Activated T-cell treated with anti-CD3 and anti-CD28 coated beads, Interleukin-2, amount 50 U/mL, for 4 hours (primary cell): ENCODE data around the gene CEP290. TPM values are rescaled to one million over a fixed set of nuclear protein-coding genes. Genes with fewer than 3 reads are reported as not detected.
"Not testable (repeated sequence)": the region's sequence is repeated elsewhere in the genome, so short reads cannot be mapped to it uniquely, and the experiment has no call there.

Experiments
- ATAC-seq, 2 donors: fragments of 200-7000 bp; cut with Tn5 transposase; one replicate each; pipeline ENCODE4 v1.10.0; 2021
- DNase-seq: peaks from one replicate; pipeline ENCODE4 v3.0.0-alpha.2; 2020
- H3K27me3 Mint-ChIP-seq: one replicate; pipeline ENCODE4 v1.8.0; 2021; ENCODE audit warnings: low read depth, mixed read lengths
- H3K36me3 Mint-ChIP-seq: one replicate; pipeline ENCODE4 v1.8.0; 2022; ENCODE audit warnings: mixed read lengths; ENCODE audit not compliant: insufficient read depth
- H3K4me1 Mint-ChIP-seq: one replicate; pipeline ENCODE4 v1.8.0; 2021; ENCODE audit warnings: low read depth, mixed read lengths
- H3K4me3 Mint-ChIP-seq: one replicate; pipeline ENCODE4 v1.8.0; 2021; ENCODE audit warnings: mild to moderate bottlenecking, moderate library complexity, mixed read lengths
- H3K9me3 Mint-ChIP-seq: one replicate; pipeline ENCODE4 v1.8.0; 2021; ENCODE audit warnings: mixed read lengths
- total RNA-seq, 3 donors: library from RNA; stranded (reverse); gene quantifications; one replicate each; pipeline ENCODE4 v1.2.1, GENCODE V29; 2021

The CEP290 gene
- total RNA-seq, 3 donors from 2014 or later, result 15.1 to 16.0 (median 15.8) TPM

DNA sequence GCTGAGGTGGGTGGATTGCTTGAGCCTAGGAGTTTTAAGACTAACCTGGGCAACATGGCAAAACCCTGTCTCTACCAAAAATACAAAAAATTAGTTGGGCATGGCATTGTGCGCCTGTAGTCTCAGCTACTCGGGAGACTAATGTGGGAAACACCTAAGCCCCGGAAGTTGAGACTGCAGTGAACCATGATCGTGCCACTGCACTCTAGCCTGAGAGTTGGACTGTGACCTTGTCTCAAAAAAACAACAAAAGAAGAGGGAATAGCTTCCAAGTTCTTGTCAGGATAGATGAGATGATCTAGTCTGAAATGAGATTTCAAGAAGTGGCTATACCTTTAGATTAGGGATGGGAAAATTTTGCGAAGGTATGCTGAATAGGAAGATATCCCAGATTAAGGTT is 97.9 kb downstream of the CEP290 start:
- no peak for DNase-seq
- H3K4me1 Mint-ChIP-seq, result peaks cover 14% of the 10 kb centered on the region
- no peak overlapping the region for H3K4me3 Mint-ChIP-seq
- no peaks in the 10 kb centered on the region for H3K9me3 Mint-ChIP-seq
- no peaks in the 10 kb centered on the region for H3K27me3 Mint-ChIP-seq
- H3K36me3 Mint-ChIP-seq, result peaks cover 50% of the 10 kb centered on the region
- ATAC-seq, result no peak

DNA sequence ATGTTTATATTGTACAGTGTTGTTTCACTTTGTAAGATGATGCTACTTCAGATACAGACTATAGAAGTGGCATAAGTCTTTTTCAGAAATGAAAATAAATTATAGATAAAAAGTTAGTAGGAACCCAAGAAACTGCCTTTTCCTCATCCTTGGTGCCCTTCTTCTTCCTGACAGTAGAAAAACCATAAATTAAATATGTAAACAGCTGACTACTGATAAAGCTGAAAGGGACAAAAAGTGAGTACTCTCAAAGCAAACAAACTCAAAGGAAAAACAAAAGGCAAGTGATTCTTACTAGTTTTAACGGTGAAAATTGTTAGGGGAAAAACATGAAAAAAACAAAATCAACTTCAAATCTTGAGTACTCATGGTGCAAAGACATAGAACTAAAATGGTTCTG is 104.1 kb downstream of the CEP290 start:
- H3K36me3 Mint-ChIP-seq, result peaks cover 13% of the 10 kb centered on the region
- H3K4me3 Mint-ChIP-seq, result no peak overlapping the region
- H3K4me1 Mint-ChIP-seq, result peaks cover 49% of the 10 kb centered on the region
- no peaks in the 10 kb centered on the region for H3K9me3 Mint-ChIP-seq
- no peak for ATAC-seq
- H3K27me3 Mint-ChIP-seq, result no peaks in the 10 kb centered on the region
- DNase-seq, result no peak

DNA sequence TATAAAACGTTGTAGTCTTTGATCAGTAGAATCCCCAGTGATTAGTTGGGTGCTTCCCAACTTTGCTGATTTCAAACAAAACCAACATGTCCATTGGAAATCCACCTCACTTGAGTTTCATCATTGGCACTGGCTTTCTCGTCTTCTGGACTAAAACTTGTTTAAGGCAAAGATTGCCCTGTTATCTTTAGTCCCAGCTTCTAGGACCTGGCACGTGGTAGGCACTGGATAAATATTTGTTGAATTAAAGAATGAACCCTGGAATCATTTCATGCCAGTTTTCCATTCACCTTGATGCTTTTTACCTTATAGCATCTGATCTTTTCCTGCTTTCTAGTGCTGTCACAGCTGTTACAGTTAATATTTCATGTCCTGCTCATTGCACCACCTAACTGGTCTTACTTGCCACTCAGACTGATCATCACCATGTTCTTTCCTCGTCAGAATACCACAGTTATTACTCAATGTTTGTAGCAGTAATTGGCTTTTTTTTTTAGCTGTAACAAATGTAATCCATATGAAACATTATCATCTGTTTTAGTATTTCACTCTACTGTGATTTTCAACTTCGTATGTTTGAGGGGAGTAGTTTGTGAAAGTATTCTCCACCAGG is 105.4 kb downstream of the CEP290 start:
- Mint-ChIP-seq H3K27me3 (no peaks in the 10 kb centered on the region), H3K36me3 (peaks cover 13% of the 10 kb centered on the region), H3K9me3 (no peaks in the 10 kb centered on the region), H3K4me3 (peak overlapping the region; percentile 97), H3K4me1 (peaks cover 47% of the 10 kb centered on the region)
- ATAC-seq (no peak), DNase-seq (no peak)

DNA sequence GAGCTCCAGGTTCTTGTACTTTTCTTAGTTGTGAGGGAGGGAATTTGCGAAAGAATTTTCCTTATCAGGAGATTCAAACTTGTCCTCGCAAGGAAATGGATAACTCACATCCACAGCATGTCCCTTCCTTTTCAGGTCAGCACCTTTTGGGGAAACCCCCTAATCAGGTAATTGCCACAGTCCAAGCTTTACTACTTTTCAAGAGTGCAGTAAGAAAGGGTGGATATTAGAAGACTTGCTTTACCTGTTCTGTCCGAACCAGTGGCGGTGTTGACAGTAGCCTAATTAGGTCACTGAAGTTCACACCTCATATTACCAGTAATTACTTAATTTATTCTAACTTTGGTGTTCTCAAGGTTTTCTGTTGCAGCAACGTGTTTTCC is 106.0 kb downstream of the CEP290 start:
- Mint-ChIP-seq H3K4me1 (peaks cover 44% of the 10 kb centered on the region), H3K36me3 (peaks cover 9% of the 10 kb centered on the region), H3K27me3 (no peaks in the 10 kb centered on the region), H3K9me3 (no peaks in the 10 kb centered on the region), H3K4me3 (peak overlapping the region; percentile 97)
- peak in 1 of 2 donors; percentile 3 for ATAC-seq
- DNase-seq, result no peak

DNA sequence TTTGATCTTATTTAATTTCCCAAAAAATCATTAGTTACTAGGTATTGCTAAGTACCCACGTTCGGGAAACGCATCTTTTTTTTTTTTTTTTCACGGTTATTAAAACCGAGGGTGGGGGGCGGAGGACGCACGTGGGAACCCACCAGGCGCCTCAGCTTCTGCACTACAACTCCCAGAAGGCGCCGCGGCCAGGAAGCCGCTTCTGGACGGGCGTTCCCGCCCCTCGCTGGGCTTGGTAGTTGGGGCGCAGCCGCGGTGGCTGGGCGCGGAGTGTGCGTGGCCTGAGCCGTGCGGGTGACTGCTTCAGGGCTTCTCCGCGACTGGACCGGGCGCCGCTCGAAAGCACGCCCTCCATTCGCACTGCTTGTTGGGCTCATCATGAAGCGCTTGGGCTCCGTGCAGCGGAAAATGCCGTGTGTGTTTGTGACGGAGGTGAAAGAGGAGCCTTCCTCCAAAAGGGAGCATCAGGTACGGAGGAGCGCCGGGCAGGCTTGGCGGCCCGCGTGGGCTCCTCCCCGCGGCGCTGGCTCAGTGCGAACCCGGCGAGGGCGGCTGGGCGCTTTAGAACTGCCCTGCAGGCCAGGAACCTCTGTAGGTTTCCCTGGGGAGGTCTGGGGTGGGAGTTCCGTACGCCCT is 106.5 kb downstream of the CEP290 start:
- no peaks in the 10 kb centered on the region for H3K9me3 Mint-ChIP-seq
- no peaks in the 10 kb centered on the region for H3K27me3 Mint-ChIP-seq
- peaks cover 4% of the 10 kb centered on the region for H3K36me3 Mint-ChIP-seq
- peaks cover 43% of the 10 kb centered on the region for H3K4me1 Mint-ChIP-seq
- H3K4me3 Mint-ChIP-seq, result peak overlapping the region; percentile 97
- DNase-seq, result peak; percentile 82
- ATAC-seq, result peak; percentile 99

DNA sequence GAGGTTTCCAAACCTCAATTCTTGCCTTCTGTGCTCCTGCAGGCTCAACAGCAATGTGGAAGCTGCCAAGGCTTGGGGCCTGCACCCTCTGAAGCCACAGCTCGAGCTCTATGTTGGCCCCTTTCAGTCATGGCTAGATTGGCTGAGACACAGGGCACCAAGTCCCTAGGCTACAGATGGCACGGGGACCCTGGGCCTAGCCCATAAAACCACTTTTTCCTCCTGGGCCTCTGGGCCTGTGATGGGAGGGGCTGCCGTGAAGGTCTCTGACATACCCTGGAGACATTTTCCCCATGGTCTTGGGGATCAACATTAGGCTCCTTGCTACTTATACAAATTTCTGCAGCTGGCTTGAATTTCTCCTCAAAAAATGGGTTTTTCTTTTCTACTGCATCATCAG is 110.7 kb downstream of the CEP290 start:
- ATAC-seq, H3K27me3 Mint-ChIP-seq, H3K36me3 Mint-ChIP-seq, H3K4me3 Mint-ChIP-seq, DNase-seq, H3K9me3 Mint-ChIP-seq: not testable (repeated sequence)
- H3K4me1 Mint-ChIP-seq, result peaks cover 10% of the 10 kb centered on the region

DNA sequence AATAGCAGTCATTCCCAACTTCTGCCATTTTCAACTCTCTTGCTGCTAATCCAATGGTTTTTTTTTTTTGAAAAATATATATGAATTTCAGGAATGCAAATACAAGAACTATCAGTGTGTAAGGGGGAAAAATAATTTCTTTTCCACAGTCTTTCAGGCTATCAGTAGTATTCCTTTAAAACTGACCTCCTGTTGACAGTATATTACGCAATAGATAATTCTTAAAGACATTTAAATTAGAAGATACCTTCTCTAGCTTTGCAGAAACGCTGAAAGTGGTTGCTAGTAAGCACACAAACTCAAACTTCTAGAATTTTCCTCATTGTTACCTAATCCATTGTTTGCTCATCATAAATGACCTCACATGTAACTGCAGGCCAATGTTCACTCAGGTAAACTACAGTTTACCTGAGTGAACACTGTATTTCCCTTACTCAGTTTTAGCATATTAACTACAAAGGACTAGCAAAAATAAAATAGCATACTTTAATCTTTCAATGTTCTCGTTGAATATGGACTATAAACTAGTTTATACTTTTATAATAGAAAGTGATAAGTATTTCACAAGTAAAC is 112.7 kb downstream of the CEP290 start, which contains the start of gene C12orf50:
C12orf50 (minus strand) TSS at position 309 of the 573 bp plus-strand sequence. CDS start 2,439 bp downstream, outside the sequence.
- ATAC-seq, result no peak

DNA sequence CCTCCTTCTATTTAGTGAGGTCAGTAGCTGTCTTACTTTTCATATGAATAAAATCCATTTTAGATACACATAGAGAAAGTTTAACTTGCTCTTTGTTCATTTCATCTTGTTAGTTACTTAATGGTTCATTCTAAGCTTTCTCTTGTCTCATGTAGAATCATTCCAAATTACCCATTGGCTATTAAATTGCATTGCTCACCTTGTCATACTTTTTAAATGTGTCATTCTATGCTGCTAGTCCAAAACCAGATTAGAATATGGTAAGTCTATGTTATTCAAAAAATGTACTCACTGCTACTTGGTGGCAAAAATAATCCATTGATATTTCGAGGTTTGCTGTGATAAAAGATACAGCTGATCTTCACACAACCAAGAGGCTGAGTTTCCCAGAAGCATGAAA is 115.7 kb downstream of the CEP290 start:
- H3K27me3 Mint-ChIP-seq, result peaks cover 4% of the 10 kb centered on the region
- no peak overlapping the region for H3K4me3 Mint-ChIP-seq
- no peaks in the 10 kb centered on the region for H3K9me3 Mint-ChIP-seq
- H3K36me3 Mint-ChIP-seq, result no peaks in the 10 kb centered on the region
- DNase-seq (no peak), ATAC-seq (no peak)
- H3K4me1 Mint-ChIP-seq, result no peaks in the 10 kb centered on the region

More for the DNA sequence above, 112.7 kb downstream of the CEP290 start, which contains the start of gene C12orf50:
- H3K4me3 Mint-ChIP-seq, result no peak within 1 kb of the TSS
- no peaks in the 10 kb centered on the region for H3K36me3 Mint-ChIP-seq
- H3K27me3 Mint-ChIP-seq, result no peaks in the 10 kb centered on the region
- H3K4me1 Mint-ChIP-seq, result peaks cover 4% of the 10 kb centered on the region
- no peak for DNase-seq
- H3K9me3 Mint-ChIP-seq, result no peaks in the 10 kb centered on the region

DNA sequence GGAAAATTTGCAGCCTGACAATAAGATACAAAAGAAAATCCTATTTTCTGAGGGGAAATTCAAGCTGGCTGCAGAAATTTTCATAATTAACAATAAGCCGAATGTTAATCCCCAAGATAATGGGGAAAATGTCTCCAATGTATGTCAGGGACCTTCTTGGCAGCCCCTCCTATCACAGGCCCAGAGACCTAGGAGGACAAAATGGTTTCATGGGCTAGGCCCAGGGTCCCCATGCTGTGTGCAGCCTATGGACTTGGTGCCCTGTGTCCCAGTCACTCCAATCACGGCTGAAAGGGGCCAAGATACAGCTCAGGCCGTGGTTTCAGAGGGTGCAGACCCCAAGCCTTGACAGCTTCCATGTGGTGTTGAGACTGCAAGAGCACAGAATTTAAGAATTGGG is 123.9 kb downstream of the CEP290 start:
- DNase-seq, result no peak
- no peaks in the 10 kb centered on the region for H3K4me1 Mint-ChIP-seq
- peaks cover 21% of the 10 kb centered on the region for H3K27me3 Mint-ChIP-seq

DNA sequence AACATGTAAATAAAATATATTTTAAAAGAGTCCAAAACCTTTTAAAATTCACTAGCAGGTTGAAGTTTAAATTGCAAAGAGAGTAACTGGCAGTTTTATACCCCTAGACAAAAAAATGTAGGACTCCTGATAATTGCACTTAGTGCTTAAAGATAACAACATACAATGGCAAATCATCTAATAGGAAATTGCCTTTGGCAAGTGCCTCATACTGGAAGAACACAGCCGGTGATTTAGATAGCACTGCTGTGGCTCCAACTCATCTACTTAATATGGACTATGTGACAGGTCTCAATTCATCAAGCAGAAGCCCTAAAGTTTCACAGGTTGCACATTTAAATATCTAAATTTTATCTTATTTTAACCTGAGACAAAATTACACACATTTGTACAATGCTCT is 126.1 kb downstream of the CEP290 start:
- peaks cover 25% of the 10 kb centered on the region for H3K9me3 Mint-ChIP-seq
- no peaks in the 10 kb centered on the region for H3K36me3 Mint-ChIP-seq
- no peak overlapping the region for H3K4me3 Mint-ChIP-seq
- peaks cover 22% of the 10 kb centered on the region for H3K27me3 Mint-ChIP-seq
- H3K4me1 Mint-ChIP-seq, result no peaks in the 10 kb centered on the region
- no peak for DNase-seq
- no peak for ATAC-seq

More for the DNA sequence above, 123.9 kb downstream of the CEP290 start:
- no peak for ATAC-seq
- H3K36me3 Mint-ChIP-seq, result no peaks in the 10 kb centered on the region
- no peak overlapping the region for H3K4me3 Mint-ChIP-seq
- peaks cover 25% of the 10 kb centered on the region for H3K9me3 Mint-ChIP-seq

DNA sequence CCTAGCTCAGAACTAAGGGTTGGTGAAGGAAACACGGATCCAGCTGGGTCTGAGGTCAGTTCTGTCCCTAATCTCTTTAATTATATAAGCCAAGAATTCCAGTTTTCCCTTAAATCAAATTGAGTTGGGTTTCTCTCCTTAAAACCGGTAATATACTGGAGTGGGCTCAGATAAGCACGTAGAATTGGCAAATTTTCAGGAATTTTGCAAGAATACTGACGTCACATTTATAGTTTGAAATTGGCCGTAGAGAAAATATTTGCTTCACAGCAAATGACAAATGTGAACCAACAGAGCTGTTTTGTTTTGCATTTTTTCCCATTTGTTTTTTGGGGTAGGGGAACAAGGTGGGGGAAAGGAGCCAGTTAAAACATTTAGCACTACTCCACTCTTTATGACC is 130.1 kb downstream of the CEP290 start:
- Mint-ChIP-seq H3K27me3 (peaks cover 14% of the 10 kb centered on the region), H3K9me3 (no peaks in the 10 kb centered on the region), H3K4me1 (no peaks in the 10 kb centered on the region), H3K36me3 (no peaks in the 10 kb centered on the region), H3K4me3 (no peak overlapping the region)
- no peak for DNase-seq
- ATAC-seq, result no peak

DNA sequence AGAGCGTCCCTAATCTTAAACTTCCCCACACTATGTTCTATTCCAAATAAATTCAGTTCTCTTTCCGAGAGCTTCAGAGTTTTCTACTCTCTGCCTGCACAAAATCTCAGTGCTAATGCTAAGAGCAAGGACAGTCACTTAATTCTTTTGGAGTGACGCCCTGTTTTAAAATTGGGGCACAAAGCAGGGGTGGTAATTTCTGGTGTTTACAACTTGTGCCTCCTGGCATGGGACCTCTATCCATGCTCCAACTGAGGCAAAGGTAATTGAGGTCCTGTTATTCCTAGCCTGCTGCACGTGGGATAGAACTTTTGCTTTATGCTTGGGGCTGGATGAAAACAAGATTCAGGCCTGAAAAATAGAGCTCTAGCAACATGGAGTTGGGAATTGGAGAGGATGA is 135.5 kb downstream of the CEP290 start:
- peaks cover 3% of the 10 kb centered on the region for H3K9me3 Mint-ChIP-seq
- H3K4me3 Mint-ChIP-seq, result no peak overlapping the region
- H3K4me1 Mint-ChIP-seq, result no peaks in the 10 kb centered on the region
- DNase-seq (no peak), ATAC-seq (no peak)
- no peaks in the 10 kb centered on the region for H3K36me3 Mint-ChIP-seq
- peaks cover 2% of the 10 kb centered on the region for H3K27me3 Mint-ChIP-seq

DNA sequence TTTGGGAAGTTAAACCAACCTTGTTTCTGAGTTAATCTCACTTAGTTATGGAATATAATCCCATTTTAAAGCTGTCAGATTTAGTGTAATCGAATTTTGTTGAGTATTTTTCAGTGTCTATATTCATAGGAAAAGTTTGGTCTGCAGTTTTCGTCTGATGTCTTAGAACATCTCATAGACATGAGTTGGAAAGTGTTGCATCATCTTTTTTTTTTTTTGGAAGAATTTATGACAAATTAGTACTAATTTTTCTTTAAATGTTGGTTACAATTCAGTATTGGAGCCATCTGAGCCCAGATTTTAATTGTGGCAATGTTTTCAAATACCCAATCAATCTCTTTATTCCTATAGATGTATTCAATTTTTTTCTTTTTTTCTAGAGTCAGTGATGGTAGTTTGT is 140.6 kb downstream of the CEP290 start:
- Mint-ChIP-seq H3K9me3 (peaks cover 3% of the 10 kb centered on the region), H3K36me3 (no peaks in the 10 kb centered on the region), H3K4me3 (no peak overlapping the region), H3K4me1 (no peaks in the 10 kb centered on the region), H3K27me3 (peaks cover 7% of the 10 kb centered on the region)
- ATAC-seq (no peak), DNase-seq (no peak)
